Psoas muscle (tissue), 8 donors: ENCODE measurements around the gene AP2A2. TPM values are rescaled to one million over a fixed set of nuclear protein-coding genes. Genes with fewer than 3 reads are reported as not detected.
A peak's percentile ranks its signal among the peaks of the same experiment; 100 is the strongest.

ENCODE experiments used
- ATAC-seq, 4 donors: fragments of 200-7000 bp; cut with Tn5 transposase; one replicate each; pipeline ENCODE4 v1.9.1; 2020; ENCODE audit warnings: moderate library complexity in 3 of 4, mild to moderate bottlenecking in 2 of 4
- DNase-seq, 2 donors: peaks; one replicate each; pipeline ENCODE4 v3.0.0-alpha.2; 2020
- H3K27ac ChIP-seq: fragments of 200-600 bp; one replicate; pipeline ENCODE4 v1.8.0; 2022
- H3K27me3 ChIP-seq, 3 donors: fragments of 200-600 bp in 1 of 3; one replicate each; pipeline versions ENCODE4 v1.6.1 to v1.8.0; 2013 to 2022; ENCODE audit warnings: low read length in 2 of 3, mild to moderate bottlenecking in 2 of 3, moderate library complexity in 1 of 3; ENCODE audit not compliant: insufficient read depth in 3 of 3
- H3K36me3 ChIP-seq, 2 donors: fragments of 200-600 bp in 1 of 2; one replicate each; pipeline versions ENCODE4 v1.6.1 to v1.8.0; 2013 to 2022; ENCODE audit warnings: low read depth in 1 of 2, mild to moderate bottlenecking in 1 of 2, moderate library complexity in 1 of 2; ENCODE audit not compliant: insufficient read depth in 1 of 2
- H3K4me1 ChIP-seq: fragments of 200-600 bp; one replicate; pipeline ENCODE4 v1.8.0; 2022
- H3K4me3 ChIP-seq: fragments of 200-600 bp; one replicate; pipeline ENCODE4 v1.8.0; 2022; ENCODE audit warnings: mild to moderate bottlenecking
- H3K9me3 ChIP-seq: fragments of 200-600 bp; one replicate; pipeline ENCODE4 v1.8.0; 2022
- WGBS, 3 donors: extraction: QIAGEN DNeasy Blood & Tissue Kit; methylation state at CpG; one replicate each; pipeline versions ENCODE4 v1.1.6 to v1.1.7; 2013; 5-methylcytosine and 5-hydroxymethylcytosine counted together
- intact Hi-C, 2 donors: fragments of 100-400 bp; cut with DNase I; formaldehyde crosslinking; loops; one replicate each; pipeline versions ENCODE4 v1.11.0 to v1.14.2; 2022
- polyA plus RNA-seq, 3 donors: library from polyadenylated mRNA; stranded (reverse); fragments of 200-250 nt; gene quantifications; one replicate each; pipeline ENCODE4 v1.2.3, GENCODE V29; 2013
- total RNA-seq, 4 donors: library from RNA; stranded (reverse); fragmentation: NEBNext Ultra II Directional in 2 of 4; extraction: Animal tissue kit (Norgen Biotek cat#: 25700) in 2 of 4; gene quantifications; one replicate each; pipeline versions ENCODE4 v1.2.1 to v1.2.4, GENCODE V29; 2021 to 2023
- TF ChIP-seq, protein P1 (sequence below): fragments of 200-600 bp; IDR thresholded peaks from one replicate; pipeline ENCODE4 v1.8.0; 2022; ENCODE audit warnings: antibody characterized with exemption
- donor health status: healthy with polysubstance abuse.
- donor health status: DM: no; HTN: no; CAD: no; lungs with moderate emphysema.
- donor health status: Bipolar disorder and iron deficiency.
- donor health status: healthy.
- donor health status: DM: yes; HTN: yes; CAD: no.
- donor health status: DM: no; HTN: no; CAD: no.
- donor health status: DM: no; HTN: no; CAD: no.
- donor health status: DM: yes; HTN: yes; CAD: no.

Gene AP2A2
- total and polyA plus RNA-seq, 7 donors, result 15.9 to 31.4 (median 26.5) TPM

DNA sequence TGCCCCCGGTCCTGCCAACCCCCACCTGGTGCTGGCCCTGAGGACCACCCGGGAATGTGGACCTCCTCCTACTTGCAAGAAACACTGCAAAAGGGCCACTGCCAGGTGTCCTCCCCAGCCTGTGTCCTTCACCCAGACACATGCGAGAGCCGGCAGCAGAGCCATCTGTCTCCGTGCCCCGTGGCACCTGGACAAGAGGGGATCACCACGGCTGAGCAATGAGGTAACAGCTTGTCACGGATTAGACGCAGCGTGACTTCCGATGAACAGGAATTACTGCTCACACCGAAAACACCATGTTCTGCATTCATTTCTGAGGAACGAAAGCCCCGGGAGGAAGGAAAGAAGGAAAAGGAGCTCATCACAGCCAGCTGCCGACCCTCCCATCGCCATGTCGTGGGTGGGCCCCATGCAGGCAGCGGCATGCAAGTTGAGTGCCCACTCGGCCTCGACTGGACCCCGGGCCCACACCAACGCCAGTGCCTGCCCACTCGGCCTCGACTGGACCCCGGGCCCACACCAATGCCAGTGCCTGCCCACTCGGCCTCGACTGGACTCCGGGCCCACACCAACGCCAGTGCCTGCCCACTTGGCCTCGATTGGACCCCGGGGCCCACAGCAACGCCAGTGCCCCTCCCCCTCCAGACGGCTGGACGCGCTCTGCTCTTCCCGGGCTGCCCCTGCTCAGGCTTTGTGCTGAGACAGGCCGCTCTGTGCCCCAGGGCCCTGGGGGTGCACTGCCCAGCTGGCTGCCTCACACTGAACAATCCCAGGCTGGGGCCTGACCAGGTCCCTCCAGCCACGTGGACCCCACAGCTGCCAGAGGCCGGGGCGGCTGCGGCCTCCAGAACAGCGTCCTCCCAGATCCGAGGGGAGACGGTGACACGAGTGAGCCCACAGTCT is 37.1 kb upstream of the AP2A2 start:
- no peak overlapping the region for H3K27ac ChIP-seq
- DNase-seq (no peak), ATAC-seq (peak in 3 of 4 donors; percentile 74 to 76 (median 74))
- no peaks in the 10 kb centered on the region for H3K9me3 ChIP-seq
- 41 to 63% (median 54%) methylated on average over 38 to 45 of the region's 45 CpGs for WGBS, 3 donors
- TF ChIP-seq, protein P1, sequence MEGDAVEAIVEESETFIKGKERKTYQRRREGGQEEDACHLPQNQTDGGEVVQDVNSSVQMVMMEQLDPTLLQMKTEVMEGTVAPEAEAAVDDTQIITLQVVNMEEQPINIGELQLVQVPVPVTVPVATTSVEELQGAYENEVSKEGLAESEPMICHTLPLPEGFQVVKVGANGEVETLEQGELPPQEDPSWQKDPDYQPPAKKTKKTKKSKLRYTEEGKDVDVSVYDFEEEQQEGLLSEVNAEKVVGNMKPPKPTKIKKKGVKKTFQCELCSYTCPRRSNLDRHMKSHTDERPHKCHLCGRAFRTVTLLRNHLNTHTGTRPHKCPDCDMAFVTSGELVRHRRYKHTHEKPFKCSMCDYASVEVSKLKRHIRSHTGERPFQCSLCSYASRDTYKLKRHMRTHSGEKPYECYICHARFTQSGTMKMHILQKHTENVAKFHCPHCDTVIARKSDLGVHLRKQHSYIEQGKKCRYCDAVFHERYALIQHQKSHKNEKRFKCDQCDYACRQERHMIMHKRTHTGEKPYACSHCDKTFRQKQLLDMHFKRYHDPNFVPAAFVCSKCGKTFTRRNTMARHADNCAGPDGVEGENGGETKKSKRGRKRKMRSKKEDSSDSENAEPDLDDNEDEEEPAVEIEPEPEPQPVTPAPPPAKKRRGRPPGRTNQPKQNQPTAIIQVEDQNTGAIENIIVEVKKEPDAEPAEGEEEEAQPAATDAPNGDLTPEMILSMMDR, result no peak
- H3K4me3 ChIP-seq, result no peak overlapping the region
- peaks cover 7% of the 10 kb centered on the region for H3K4me1 ChIP-seq
- H3K27me3 ChIP-seq, result no peaks in the 10 kb centered on the region
- intact Hi-C loops, result no loop called here
- H3K36me3 ChIP-seq, result peaks cover 0 to 2% of the 10 kb centered on the region in 2 donors

DNA sequence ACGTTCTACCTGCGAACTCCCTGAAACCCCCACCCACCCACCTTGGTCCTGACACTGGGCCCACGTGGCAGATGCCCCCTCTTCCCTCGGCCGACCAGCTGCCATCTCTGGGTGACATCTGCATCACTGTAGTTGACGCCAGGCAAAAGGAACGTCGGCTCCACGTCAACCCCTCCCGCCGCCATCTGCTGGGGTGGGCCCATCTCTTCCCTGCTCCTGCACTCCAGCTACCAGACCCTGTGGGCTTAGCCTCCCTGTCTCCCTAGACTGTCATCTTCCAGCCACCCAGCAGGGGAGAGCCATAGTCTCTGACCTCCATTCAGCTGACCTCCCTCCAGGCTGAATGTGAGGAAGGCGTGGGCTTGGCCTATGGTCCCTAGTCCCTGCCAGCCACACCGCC is 36.4 kb upstream of the AP2A2 start:
- H3K9me3 ChIP-seq, result no peaks in the 10 kb centered on the region
- 79 to 83% (median 81%) methylated on average over 13 of the region's 13 CpGs for WGBS, 3 donors
- no peak overlapping the region for H3K4me3 ChIP-seq
- intact Hi-C loops, result no loop called here
- H3K27ac ChIP-seq, result no peak overlapping the region
- ATAC-seq (peak in 1 of 4 donors; percentile 12), DNase-seq (no peak)
- peaks cover 7% of the 10 kb centered on the region for H3K4me1 ChIP-seq
- no peaks in the 10 kb centered on the region for H3K36me3 ChIP-seq
- H3K27me3 ChIP-seq, result no peaks in the 10 kb centered on the region
- TF ChIP-seq, protein P1, result no peak

DNA sequence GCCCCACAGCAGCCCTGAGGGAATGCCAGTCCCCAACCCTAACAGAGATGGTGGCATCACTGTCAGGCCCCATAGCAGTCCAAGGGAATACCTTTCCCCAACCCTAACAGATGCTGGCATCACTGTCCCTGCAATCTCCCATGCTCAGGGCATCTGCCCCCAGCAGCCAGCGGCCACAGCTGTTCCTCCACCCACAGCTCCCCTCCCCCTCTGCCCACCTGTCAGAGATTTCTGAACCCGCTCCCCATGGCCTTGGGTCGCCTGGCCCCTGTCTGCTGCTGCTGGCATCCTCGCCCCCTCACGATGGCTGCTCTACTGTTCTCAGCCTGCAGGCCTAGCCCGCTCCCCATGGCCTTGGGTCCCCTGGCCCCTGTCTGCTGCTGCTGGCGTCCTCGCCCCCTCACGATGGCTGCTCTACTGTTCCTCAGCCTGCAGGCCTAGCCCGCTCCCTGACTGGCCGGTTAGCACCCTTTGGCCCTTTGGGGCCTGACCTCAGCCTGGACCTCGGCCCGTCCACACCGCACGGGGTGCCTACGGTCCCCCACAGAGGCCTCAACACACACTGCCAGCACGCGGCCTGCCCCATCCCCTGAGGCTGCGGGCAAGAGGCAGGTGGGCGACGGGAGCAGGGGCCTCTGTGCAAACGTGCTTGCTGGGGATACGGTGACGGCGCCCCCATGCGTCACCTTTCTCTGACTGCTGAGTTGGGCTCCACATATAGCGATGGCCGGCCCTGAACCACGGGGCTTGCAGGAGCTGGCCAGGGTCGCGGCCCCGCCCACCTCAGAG is 35.8 kb upstream of the AP2A2 start:
- 78 to 82% (median 80%) methylated on average over 32 of the region's 32 CpGs for WGBS, 3 donors
- no peak for DNase-seq
- no peaks in the 10 kb centered on the region for H3K36me3 ChIP-seq
- no peak overlapping the region for H3K27ac ChIP-seq
- H3K9me3 ChIP-seq, result no peaks in the 10 kb centered on the region
- TF ChIP-seq, protein P1, result no peak
- intact Hi-C loops, result no loop called here
- no peaks in the 10 kb centered on the region for H3K27me3 ChIP-seq
- H3K4me1 ChIP-seq, result peaks cover 7% of the 10 kb centered on the region
- ATAC-seq, result no peak
- no peak overlapping the region for H3K4me3 ChIP-seq

DNA sequence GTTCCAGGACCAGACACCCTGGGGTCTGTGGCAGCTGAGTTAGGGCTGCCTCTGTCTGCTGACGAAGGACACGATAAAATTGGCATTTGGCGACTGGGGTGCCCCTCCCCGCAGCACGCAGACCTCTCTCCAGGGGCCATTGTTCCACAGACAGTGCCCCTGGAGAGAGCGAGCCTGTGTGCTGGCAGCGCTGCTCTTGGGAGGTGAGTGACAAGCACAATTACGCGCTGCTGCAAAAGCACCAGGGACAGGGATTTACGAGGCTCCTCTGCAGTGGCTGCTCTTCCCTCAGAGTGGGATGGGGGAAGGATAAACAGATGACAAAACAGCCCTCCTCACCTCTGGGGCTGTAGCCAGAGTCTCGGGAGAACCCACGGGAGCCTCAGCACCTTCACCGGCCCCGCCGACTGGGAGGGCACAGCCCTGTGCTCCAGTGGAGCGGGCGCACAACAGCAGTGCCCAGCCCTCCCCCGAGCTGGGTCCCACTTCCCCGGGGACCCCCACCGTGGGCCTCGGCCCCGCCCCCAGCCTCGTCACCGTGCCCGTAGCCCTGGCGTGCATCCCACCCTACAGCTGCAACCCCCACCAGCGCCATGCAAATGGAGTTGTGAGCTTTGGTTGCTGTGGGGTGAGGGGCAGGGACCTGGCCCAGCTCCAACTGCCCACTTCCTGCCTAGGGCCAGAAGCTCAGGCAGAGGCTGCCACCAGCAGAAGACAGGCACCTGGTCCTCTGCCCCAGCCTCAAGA is 34.7 kb upstream of the AP2A2 start:
- 67 to 70% (median 67%) methylated on average over 20 to 27 of the region's 27 CpGs for WGBS, 3 donors

More for the DNA sequence above, 34.7 kb upstream of the AP2A2 start:
- no peak for ATAC-seq
- Histone ChIP-seq H3K9me3 (no peaks in the 10 kb centered on the region), H3K36me3 (no peaks in the 10 kb centered on the region), H3K4me3 (no peak overlapping the region), H3K4me1 (peaks cover 7% of the 10 kb centered on the region), H3K27ac (no peak overlapping the region), H3K27me3 (no peaks in the 10 kb centered on the region)
- TF ChIP-seq, protein P1, result no peak
- DNase-seq, result no peak
- intact Hi-C loops, result no loop called here
